Pancreas (tissue), 10 donors: ENCODE measurements around the gene MACROD2. TPM values are rescaled to one million over a fixed set of nuclear protein-coding genes. Genes with fewer than 3 reads are reported as not detected.

Source experiments
- ATAC-seq, 4 donors: fragments of 200-7000 bp; cut with Tn5 transposase; one replicate each; pipeline versions ENCODE4 v1.8.0 to v1.9.1; 2020; ENCODE audit warnings: mild to moderate bottlenecking in 4 of 4, moderate library complexity in 4 of 4
- DNase-seq, 6 donors: peaks; one replicate each; pipeline ENCODE4 v3.0.0-alpha.2; 2020
- FAIRE-seq: peaks from 2 replicates; lab custom pipeline; 2012; peaks lifted over from hg19 to GRCh38; lab: Jason Lieb, UNC
- H3K27ac ChIP-seq, 4 donors: fragments of 200-600 bp; sonication (generic); 1 replicate in 3 of 4; 2 replicates in 1 of 4; pipeline versions ENCODE4 v1.5.0 to v1.8.0; 2020
- H3K27me3 ChIP-seq, 4 donors: fragments of 200-600 bp; one replicate each; pipeline ENCODE4 v1.8.0; 2021
- H3K36me3 ChIP-seq, 3 donors: fragments of 200-600 bp; sonication (generic) in 1 of 3; one replicate each; pipeline versions ENCODE4 v1.5.0 to v1.8.0; 2020 to 2021
- H3K4me1 ChIP-seq, 3 donors: fragments of 200-600 bp; one replicate each; pipeline ENCODE4 v1.8.0; 2021
- H3K4me3 ChIP-seq, 4 donors: fragments of 200-600 bp; sonication (generic) in 2 of 4; one replicate each; pipeline versions ENCODE4 v1.5.0 to v1.8.0; 2020 to 2021
- H3K9me3 ChIP-seq, 4 donors: fragments of 200-600 bp; one replicate each; pipeline ENCODE4 v1.8.0; 2021
- WGBS, 2 donors: extraction: QIAGEN DNeasy Blood & Tissue Kit; methylation state at CpG; one replicate each; pipeline ENCODE4 v1.1.7; 2013; 5-methylcytosine and 5-hydroxymethylcytosine counted together
- intact Hi-C, 3 donors: fragments of 100-400 bp; cut with DNase I; formaldehyde crosslinking; loops; one replicate each; pipeline versions ENCODE4 v1.11.1 to v1.14.2; 2022
- polyA plus RNA-seq, 2 donors: library from polyadenylated mRNA; stranded (reverse); fragments of 200-250 nt; gene quantifications; one replicate each; pipeline ENCODE4 v1.2.3, GENCODE V29; 2013
- total RNA-seq, 6 donors: library from RNA; stranded (reverse); fragmentation: NEBNext Ultra II Directional in 4 of 6; extraction: Animal tissue kit (Norgen Biotek cat#: 25700) in 4 of 6; gene quantifications; one replicate each; pipeline versions ENCODE4 v1.2.1 to v1.2.4, GENCODE V29; 2021 to 2023
- TF ChIP-seq, protein P1 (sequence below), 4 donors: fragments of 200-600 bp; sonication (generic) in 3 of 4; IDR thresholded peaks; one replicate each; pipeline versions ENCODE4 v1.5.0 to v1.8.0; 2021; ENCODE audit warnings: antibody characterized with exemption in 4 of 4
- donor health status: healthy with polysubstance abuse.
- donor health status: DM: no; HTN: no; CAD: no; lungs with moderate emphysema.
- donor health status: DM: no; HTN: no; CAD: no.
- donor health status: control.
- donor health status: control.
- donor health status: Bipolar disorder and iron deficiency.
- donor health status: DM: yes; HTN: yes; CAD: no.
- donor health status: DM: no; HTN: no; CAD: no.
- donor health status: DM: no; HTN: no; CAD: no.
- donor health status: DM: yes; HTN: yes; CAD: no.

MACROD2 gene
- total and polyA plus RNA-seq, 8 donors, result 1.7 to 4.9 (median 2.7) TPM

- Histone ChIP-seq H3K27ac (no peak overlapping the region), H3K36me3 (no peaks in the 10 kb centered on the region), H3K9me3 (no peaks in the 10 kb centered on the region), H3K4me1 (no peaks in the 10 kb centered on the region), H3K27me3 (no peaks in the 10 kb centered on the region), H3K4me3 (no peak overlapping the region)
- 59 to 70% methylated on average over 5 of the region's 5 CpGs for WGBS, 2 donors
- no peak for DNase-seq
- ATAC-seq, result no peak
- intact Hi-C loops, result no loop called here
- TF ChIP-seq, protein P1, sequence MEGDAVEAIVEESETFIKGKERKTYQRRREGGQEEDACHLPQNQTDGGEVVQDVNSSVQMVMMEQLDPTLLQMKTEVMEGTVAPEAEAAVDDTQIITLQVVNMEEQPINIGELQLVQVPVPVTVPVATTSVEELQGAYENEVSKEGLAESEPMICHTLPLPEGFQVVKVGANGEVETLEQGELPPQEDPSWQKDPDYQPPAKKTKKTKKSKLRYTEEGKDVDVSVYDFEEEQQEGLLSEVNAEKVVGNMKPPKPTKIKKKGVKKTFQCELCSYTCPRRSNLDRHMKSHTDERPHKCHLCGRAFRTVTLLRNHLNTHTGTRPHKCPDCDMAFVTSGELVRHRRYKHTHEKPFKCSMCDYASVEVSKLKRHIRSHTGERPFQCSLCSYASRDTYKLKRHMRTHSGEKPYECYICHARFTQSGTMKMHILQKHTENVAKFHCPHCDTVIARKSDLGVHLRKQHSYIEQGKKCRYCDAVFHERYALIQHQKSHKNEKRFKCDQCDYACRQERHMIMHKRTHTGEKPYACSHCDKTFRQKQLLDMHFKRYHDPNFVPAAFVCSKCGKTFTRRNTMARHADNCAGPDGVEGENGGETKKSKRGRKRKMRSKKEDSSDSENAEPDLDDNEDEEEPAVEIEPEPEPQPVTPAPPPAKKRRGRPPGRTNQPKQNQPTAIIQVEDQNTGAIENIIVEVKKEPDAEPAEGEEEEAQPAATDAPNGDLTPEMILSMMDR (IDR thresholded peaks at IDR 0.05), result no peak
- no peak for FAIRE-seq
Measured at GRCh38 chr20:15512916-15513315, 1517.6 kb downstream of the MACROD2 start.

GRCh38 chr20:15515691-15516090 lies 1520.4 kb downstream of the MACROD2 start:
- FAIRE-seq (no peak), DNase-seq (no peak), ATAC-seq (no peak)
- H3K4me1 ChIP-seq, result no peaks in the 10 kb centered on the region
- no peaks in the 10 kb centered on the region for H3K36me3 ChIP-seq
- H3K4me3 ChIP-seq, result no peak overlapping the region
- WGBS, 2 donors, result 54 to 59% methylated on average over 2 of the region's 2 CpGs
- TF ChIP-seq, protein P1 (IDR thresholded peaks at IDR 0.05), result no peak
- intact Hi-C loops, result no loop called here
- no peaks in the 10 kb centered on the region for H3K27me3 ChIP-seq
- no peaks in the 10 kb centered on the region for H3K9me3 ChIP-seq
- no peak overlapping the region for H3K27ac ChIP-seq

GRCh38 chr20:15520930-15521524 lies 1525.7 kb downstream of the MACROD2 start:
- Histone ChIP-seq H3K4me1 (no peaks in the 10 kb centered on the region), H3K36me3 (no peaks in the 10 kb centered on the region), H3K9me3 (no peaks in the 10 kb centered on the region), H3K27ac (no peak overlapping the region), H3K27me3 (no peaks in the 10 kb centered on the region), H3K4me3 (no peak overlapping the region)
- ATAC-seq (no peak), DNase-seq (no peak), FAIRE-seq (no peak)
- WGBS, 2 donors, result 72 to 81% methylated on average over 6 of the region's 6 CpGs
- TF ChIP-seq, protein P1 (IDR thresholded peaks at IDR 0.05), result no peak
- intact Hi-C loops, result no loop called here

GRCh38 chr20:15523400-15523799 lies 1528.1 kb downstream of the MACROD2 start:
- FAIRE-seq, result no peak
- no peak for DNase-seq
- no peak for ATAC-seq

More at GRCh38 chr20:15523400-15523799, 1528.1 kb downstream of the MACROD2 start:
- no peak overlapping the region for H3K4me3 ChIP-seq
- no peak overlapping the region for H3K27ac ChIP-seq
- TF ChIP-seq, protein P1 (IDR thresholded peaks at IDR 0.05), result no peak
- no peaks in the 10 kb centered on the region for H3K36me3 ChIP-seq
- H3K27me3 ChIP-seq, result no peaks in the 10 kb centered on the region
- intact Hi-C loops, result no loop called here
- 78 to 82% methylated on average over 3 of the region's 3 CpGs for whole genome bisulfite sequencing, 2 donors
- H3K4me1 ChIP-seq, result no peaks in the 10 kb centered on the region
- no peaks in the 10 kb centered on the region for H3K9me3 ChIP-seq
